NB4 (cell line): ENCODE results near the gene EID2B.

Source experiments
- CTCF ChIP-seq: IDR thresholded peaks from one replicate; pipeline ENCODE4 v1.5.1; 2012; ENCODE audit warnings: low read depth, low read length
- MAX ChIP-seq: IDR thresholded peaks from 2 replicates; pipeline ENCODE4 v1.6.1; 2011; ENCODE audit warnings: low read depth, low read length
- POLR2A ChIP-seq: IDR thresholded peaks from 2 replicates; pipeline ENCODE4 v1.6.1; 2011; ENCODE audit warnings: mild to moderate bottlenecking; ENCODE audit not compliant: insufficient read length; ENCODE audit errors: extremely low read depth

- TF ChIP-seq CTCF: peak; percentile 30
- TF ChIP-seq POLR2A: no peak
- peak; percentile 86 for TF ChIP-seq MAX
These were observed 29.8 kb downstream of the EID2B start for GRCh38 chr19:39502640-39503417.
